ENCODE data around the gene COPS4. TPM values are rescaled to one million over a fixed set of nuclear protein-coding genes. Genes with fewer than 3 reads are reported as not detected.
"Not testable (repeated sequence)": the region's sequence is repeated elsewhere in the genome, so short reads cannot be mapped to it uniquely, and the experiment has no call there.

Gene COPS4
- total RNA-seq, 1 experiment from 2014 or later = 17.1 TPM

DNA sequence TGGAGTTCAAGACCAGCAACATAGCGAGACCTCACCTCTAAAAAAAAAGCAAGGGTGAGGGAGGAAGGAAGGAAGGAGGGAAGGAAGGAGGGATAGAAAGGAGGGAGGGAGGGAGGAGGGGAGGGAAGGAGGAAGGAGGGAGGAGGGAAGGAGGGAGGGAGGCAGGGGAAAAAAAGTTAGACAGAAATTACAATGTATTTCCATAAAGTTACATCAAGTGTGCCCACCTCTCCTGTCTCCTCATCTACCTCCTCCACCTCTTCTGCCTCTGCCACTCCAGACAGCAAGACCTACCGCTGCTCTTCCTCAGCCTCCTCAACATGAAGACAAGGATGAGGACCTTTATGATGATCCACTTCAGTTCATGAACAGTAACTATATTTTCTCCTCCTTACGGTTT is 32.7 kb upstream of the COPS4 start:
- no peak for TF ChIP-seq EZH2 (IDR thresholded peaks at IDR 0.05; ENCODE audit: low read depth)
- TF ChIP-seq, protein P1, sequence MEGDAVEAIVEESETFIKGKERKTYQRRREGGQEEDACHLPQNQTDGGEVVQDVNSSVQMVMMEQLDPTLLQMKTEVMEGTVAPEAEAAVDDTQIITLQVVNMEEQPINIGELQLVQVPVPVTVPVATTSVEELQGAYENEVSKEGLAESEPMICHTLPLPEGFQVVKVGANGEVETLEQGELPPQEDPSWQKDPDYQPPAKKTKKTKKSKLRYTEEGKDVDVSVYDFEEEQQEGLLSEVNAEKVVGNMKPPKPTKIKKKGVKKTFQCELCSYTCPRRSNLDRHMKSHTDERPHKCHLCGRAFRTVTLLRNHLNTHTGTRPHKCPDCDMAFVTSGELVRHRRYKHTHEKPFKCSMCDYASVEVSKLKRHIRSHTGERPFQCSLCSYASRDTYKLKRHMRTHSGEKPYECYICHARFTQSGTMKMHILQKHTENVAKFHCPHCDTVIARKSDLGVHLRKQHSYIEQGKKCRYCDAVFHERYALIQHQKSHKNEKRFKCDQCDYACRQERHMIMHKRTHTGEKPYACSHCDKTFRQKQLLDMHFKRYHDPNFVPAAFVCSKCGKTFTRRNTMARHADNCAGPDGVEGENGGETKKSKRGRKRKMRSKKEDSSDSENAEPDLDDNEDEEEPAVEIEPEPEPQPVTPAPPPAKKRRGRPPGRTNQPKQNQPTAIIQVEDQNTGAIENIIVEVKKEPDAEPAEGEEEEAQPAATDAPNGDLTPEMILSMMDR (conservative IDR thresholded peaks at IDR 0.05) = no peak
- Histone ChIP-seq H3K27ac (no peak overlapping the region), H3F3A (ENCODE audit: insufficient read depth, low read depth) (no peaks in the 10 kb centered on the region), H3K9me2 (ENCODE audit: insufficient read depth) (no peaks in the 10 kb centered on the region), H3K4me2 (no peak overlapping the region), H3K79me2 (ENCODE audit: low read depth) (peaks cover 31% of the 10 kb centered on the region), H4K20me1 (ENCODE audit: insufficient read depth) (no peaks in the 10 kb centered on the region), H3K9me3 (ENCODE audit: insufficient read depth, low read depth) (no peaks in the 10 kb centered on the region), H3K4me1 (replicated peaks; ENCODE audit: insufficient read depth) (no peaks in the 10 kb centered on the region), H3K4me3 (no peak overlapping the region), H3K27me3 (ENCODE audit: insufficient read depth, low read depth) (no peaks in the 10 kb centered on the region), H3K36me3 (ENCODE audit: low read depth) (no peaks in the 10 kb centered on the region), H2AFZ (no peak overlapping the region)
- POLR2A ChIA-PET (ENCODE audit: unreplicated experiment) = no interaction called here
- no peak for DNase-seq
- CTCF ChIA-PET = interaction anchor here (0.6 kb wide), 1 partner anchor 33 kb away, joined by 9 read pairs; the partner anchor contains the start of gene COPS4
- no TSS peak for BruUV-seq (replicated peaks)
- intact Hi-C loops (cut with micrococcal nuclease; ENCODE audit: unreplicated experiment) = no loop called here

- POLR2A ChIA-PET (ENCODE audit: unreplicated experiment); intact Hi-C loops (cut with micrococcal nuclease; ENCODE audit: unreplicated experiment); H3K4me1 ChIP-seq (replicated peaks; ENCODE audit: insufficient read depth); H3K27me3 ChIP-seq (ENCODE audit: insufficient read depth, low read depth); DNase-seq; H3K9me2 ChIP-seq (ENCODE audit: insufficient read depth); H4K20me1 ChIP-seq (ENCODE audit: insufficient read depth); H3K4me2 ChIP-seq; H2AFZ ChIP-seq; H3K9me3 ChIP-seq (ENCODE audit: insufficient read depth, low read depth); H3K4me3 ChIP-seq; BruUV-seq (replicated peaks); H3K27ac ChIP-seq; H3K36me3 ChIP-seq (ENCODE audit: low read depth); H3F3A ChIP-seq (ENCODE audit: insufficient read depth, low read depth): not testable (repeated sequence)
- CTCF ChIA-PET = interaction anchor here (0.6 kb wide), 1 partner anchor 1748 kb away, joined by 4 read pairs; no protein-coding TSS in a partner anchor
- peaks cover 38% of the 10 kb centered on the region for H3K79me2 ChIP-seq (ENCODE audit: low read depth)
Measured at GRCh38 chr4:83003044-83003791, 31.8 kb upstream of the COPS4 start.

GRCh38 chr4:83009529-83009928 is 25.5 kb upstream of the COPS4 start:
- Histone ChIP-seq H3K27ac (peak overlapping the region; percentile 59), H3K4me1 (replicated peaks; ENCODE audit: insufficient read depth) (peaks cover 32% of the 10 kb centered on the region), H3K9me2 (ENCODE audit: insufficient read depth) (no peaks in the 10 kb centered on the region), H3F3A (ENCODE audit: insufficient read depth, low read depth) (peaks cover 14% of the 10 kb centered on the region), H4K20me1 (ENCODE audit: insufficient read depth) (no peaks in the 10 kb centered on the region), H3K4me2 (peak overlapping the region; percentile 99), H3K9me3 (ENCODE audit: insufficient read depth, low read depth) (no peaks in the 10 kb centered on the region), H2AFZ (peak overlapping the region; percentile 88; the same call in 1 of the 2 replicates), H3K79me2 (ENCODE audit: low read depth) (peaks cover 66% of the 10 kb centered on the region), H3K36me3 (ENCODE audit: low read depth) (no peaks in the 10 kb centered on the region), H3K27me3 (ENCODE audit: insufficient read depth, low read depth) (no peaks in the 10 kb centered on the region), H3K4me3 (peak overlapping the region; percentile 83)
- no peak for DNase-seq
- no peak for TF ChIP-seq EZH2 (IDR thresholded peaks at IDR 0.05; ENCODE audit: low read depth)
- TF ChIP-seq, protein P1 (conservative IDR thresholded peaks at IDR 0.05) = no peak
- no TSS peak for BruUV-seq (replicated peaks)
- intact Hi-C loops (cut with micrococcal nuclease; ENCODE audit: unreplicated experiment) = no loop called here
- ChIA-PET POLR2A (ENCODE audit: unreplicated experiment) (no interaction called here), CTCF (no interaction called here)
